ENCODE measurements around the gene COL5A1. TPM values are rescaled to one million over a fixed set of nuclear protein-coding genes. Genes with fewer than 3 reads are reported as not detected.

COL5A1 gene
- polyA plus RNA-seq, 3 donors from 2014 or later: not detected

DNA sequence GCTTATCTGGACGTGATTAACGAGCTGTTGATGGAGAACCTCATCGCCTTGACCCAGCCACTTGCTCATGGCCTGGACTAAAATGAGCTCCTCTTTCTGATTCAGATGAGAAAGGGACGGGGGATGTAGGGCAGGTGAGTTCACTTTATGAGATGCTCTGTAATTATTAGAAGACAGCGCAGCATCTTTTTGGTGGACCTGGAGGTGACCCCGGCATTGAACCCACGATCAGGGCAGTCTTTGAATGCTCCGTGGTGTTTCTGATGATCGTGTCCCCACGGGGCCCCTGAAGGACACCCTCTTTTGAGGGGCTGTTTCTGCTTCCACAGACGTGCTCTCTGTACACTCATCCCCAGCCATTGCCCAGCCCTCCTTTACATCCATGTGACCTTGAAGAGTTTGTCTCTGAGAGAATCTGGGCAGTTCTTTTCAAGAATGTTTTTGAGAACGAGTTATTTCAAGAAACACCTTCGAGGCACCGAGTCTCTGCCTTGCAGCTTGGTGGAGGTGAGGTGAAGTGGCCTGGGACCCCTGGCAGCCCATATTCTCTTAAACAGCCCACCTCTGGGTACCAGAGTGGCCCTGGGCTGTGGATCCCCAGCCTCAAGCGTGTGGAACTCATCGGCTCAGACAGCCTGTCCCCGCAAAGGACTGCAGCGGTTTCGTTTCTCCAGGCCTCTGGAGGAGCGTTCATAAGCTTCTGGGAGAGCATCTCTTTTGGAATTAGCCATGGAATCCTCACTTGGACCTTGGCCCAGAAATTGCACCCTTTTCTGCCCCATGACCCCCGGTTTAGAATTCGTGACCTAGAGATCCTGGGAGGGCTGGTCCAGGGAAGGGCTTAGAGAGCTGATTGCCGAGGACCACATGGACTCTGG is 50.3 kb downstream of the COL5A1 start:
- Mint-ChIP-seq H3K4me3 (no peak overlapping the region), H3K4me1 (peaks cover 0 to 2% of the 10 kb centered on the region in 2 donors), H3K36me3 (no peaks in the 10 kb centered on the region), H3K27me3 (ENCODE audit: low read depth in 3 of 3) (peaks cover 0 to 1% (median 0%) of the 10 kb centered on the region in 3 donors), H3K27ac (no peak overlapping the region), H3K9me3 (no peaks in the 10 kb centered on the region)
- no peak for DNase-seq

DNA sequence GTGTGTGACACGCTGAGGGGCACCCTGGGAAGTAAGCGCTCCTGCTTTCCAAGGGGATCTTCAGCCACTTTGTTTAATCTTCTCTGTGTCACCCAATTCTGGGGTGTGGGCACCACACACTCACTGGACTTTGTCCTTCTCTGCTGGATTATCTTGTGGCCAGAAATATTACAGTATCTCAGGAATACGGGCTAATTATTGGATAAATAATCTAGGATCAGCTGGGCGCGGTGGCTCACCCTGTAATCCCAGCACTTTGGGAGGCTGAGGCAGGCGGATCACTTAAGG is 50.9 kb downstream of the COL5A1 start:
- Mint-ChIP-seq H3K27me3 (ENCODE audit: low read depth in 3 of 3) (peaks cover 0 to 1% (median 0%) of the 10 kb centered on the region in 3 donors), H3K36me3 (no peaks in the 10 kb centered on the region), H3K27ac (peak overlapping the region in 1 of 6 donors; percentile 19), H3K9me3 (no peaks in the 10 kb centered on the region), H3K4me3 (no peak overlapping the region), H3K4me1 (peaks cover 0 to 2% of the 10 kb centered on the region in 2 donors)
- no peak for DNase-seq

GRCh38 chr9:134693011-134693410 is 51.4 kb downstream of the COL5A1 start:
- DNase-seq: no peak
- Mint-ChIP-seq H3K27ac (no peak overlapping the region), H3K4me3 (no peak overlapping the region), H3K36me3 (no peaks in the 10 kb centered on the region), H3K27me3 (ENCODE audit: low read depth in 3 of 3) (peaks cover 0 to 1% (median 0%) of the 10 kb centered on the region in 3 donors), H3K4me1 (peaks cover 0 to 2% of the 10 kb centered on the region in 2 donors), H3K9me3 (no peaks in the 10 kb centered on the region)

DNA sequence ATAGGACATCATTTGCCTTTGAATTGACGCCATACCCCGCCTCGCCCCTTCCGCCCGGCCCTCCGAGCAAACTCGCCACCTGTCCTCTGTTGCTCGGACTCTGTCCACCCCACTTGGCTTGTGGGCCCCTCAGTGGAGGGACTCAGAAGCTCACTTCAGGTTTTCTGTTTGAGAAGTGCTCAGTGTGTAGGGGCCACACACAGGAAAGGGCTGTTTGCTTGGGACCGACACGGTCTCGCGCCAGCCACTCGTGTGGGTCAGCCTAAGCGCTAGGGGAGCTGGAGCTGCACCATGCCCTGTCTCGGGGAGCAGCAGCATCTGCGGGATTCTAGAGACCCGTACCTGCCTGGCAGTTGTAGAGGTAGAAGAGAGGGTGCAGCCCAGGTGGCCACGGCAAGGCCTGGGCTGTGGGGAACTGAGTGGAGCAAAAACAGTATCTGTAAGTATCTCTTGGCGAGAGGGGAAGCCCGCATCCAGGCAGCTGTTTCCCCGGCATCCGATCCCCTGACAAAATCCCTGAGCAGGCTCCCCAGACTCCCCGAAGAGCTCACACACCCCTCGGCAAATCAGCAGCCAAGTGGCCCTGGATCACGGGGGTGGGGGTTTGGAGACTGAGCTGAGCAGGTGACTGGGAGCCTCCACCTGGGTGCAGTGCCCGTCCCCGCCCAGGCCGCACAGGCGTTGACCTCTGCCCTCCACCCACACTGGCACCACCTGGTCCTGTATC is 52.2 kb downstream of the COL5A1 start:
- Mint-ChIP-seq H3K4me3 (no peak overlapping the region), H3K36me3 (no peaks in the 10 kb centered on the region), H3K4me1 (peaks cover 0 to 2% of the 10 kb centered on the region in 2 donors), H3K27me3 (ENCODE audit: low read depth in 3 of 3) (peaks cover 0 to 1% (median 0%) of the 10 kb centered on the region in 3 donors), H3K27ac (no peak overlapping the region), H3K9me3 (no peaks in the 10 kb centered on the region)
- DNase-seq: no peak

DNA sequence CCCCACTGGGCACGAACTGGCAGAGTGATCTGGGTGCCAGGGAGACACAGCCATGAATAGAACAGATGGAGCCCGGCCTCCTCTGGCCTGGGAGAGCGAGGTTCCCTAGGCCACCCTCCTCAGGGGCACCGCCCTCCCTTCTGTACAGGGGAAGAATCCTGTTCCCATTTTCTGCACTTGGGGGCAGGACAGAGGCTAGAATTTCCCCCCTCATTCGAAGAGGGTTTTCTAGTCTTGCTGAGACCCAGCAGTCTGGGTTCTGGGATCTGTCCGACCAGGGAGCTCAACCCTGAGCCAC is 52.7 kb downstream of the COL5A1 start:
- Mint-ChIP-seq H3K27me3 (ENCODE audit: low read depth in 3 of 3) (peaks cover 0 to 1% (median 0%) of the 10 kb centered on the region in 3 donors), H3K4me3 (no peak overlapping the region), H3K9me3 (no peaks in the 10 kb centered on the region), H3K36me3 (no peaks in the 10 kb centered on the region), H3K27ac (no peak overlapping the region), H3K4me1 (peaks cover 0 to 2% of the 10 kb centered on the region in 2 donors)
- DNase-seq: no peak

DNA sequence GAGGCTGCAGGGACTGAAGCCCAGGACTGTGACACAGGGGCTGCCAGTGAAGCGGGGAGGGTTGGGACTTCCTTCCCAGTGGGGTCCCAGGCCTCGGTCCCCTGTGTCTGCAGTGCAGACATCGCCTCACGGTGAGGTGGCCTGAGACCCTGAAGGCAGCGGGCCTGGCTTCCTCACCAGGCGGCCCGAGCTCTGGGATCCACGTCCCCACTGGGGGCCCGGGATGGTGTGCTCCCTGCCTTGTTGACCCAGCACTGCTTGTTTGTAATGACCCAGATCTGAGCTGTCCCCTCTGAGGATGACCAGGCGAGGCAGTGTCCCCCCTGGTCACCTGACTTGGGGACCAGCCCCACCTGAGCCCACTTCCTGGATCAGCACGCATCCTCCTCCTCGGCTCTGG is 53.1 kb downstream of the COL5A1 start:
- Mint-ChIP-seq H3K4me1 (peaks cover 0 to 2% of the 10 kb centered on the region in 2 donors), H3K36me3 (no peaks in the 10 kb centered on the region), H3K9me3 (no peaks in the 10 kb centered on the region), H3K27me3 (ENCODE audit: low read depth in 3 of 3) (peaks cover 0 to 1% (median 0%) of the 10 kb centered on the region in 3 donors), H3K4me3 (no peak overlapping the region), H3K27ac (no peak overlapping the region)
- no peak for DNase-seq

DNA sequence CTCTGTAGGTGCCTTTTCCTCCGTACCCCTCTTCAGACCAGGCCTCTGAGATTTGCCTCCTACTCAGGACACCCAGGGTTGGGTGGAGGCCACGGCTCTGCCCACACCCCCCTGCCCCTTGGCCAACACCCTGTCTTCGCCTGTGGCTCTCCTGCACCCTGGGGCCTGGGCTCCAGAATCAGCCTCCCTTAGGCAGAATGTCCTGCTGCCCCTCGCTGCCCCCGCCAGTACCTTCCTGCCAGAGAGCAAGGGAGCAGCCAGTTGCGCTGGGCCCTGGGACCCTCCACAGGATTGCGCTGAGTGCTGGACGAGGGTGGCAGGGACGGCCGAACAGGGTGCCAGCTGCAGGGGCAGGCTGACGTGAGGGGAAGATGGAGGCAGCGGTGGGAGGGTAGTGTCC is 53.5 kb downstream of the COL5A1 start:
- H3K4me1 Mint-ChIP-seq: peaks cover 0 to 2% of the 10 kb centered on the region in 2 donors
- no peak for DNase-seq
- no peak overlapping the region for H3K4me3 Mint-ChIP-seq
- no peaks in the 10 kb centered on the region for H3K36me3 Mint-ChIP-seq
- no peaks in the 10 kb centered on the region for H3K9me3 Mint-ChIP-seq
- H3K27ac Mint-ChIP-seq: no peak overlapping the region
- peaks cover 0 to 1% (median 0%) of the 10 kb centered on the region in 3 donors for H3K27me3 Mint-ChIP-seq (ENCODE audit: low read depth in 3 of 3)

DNA sequence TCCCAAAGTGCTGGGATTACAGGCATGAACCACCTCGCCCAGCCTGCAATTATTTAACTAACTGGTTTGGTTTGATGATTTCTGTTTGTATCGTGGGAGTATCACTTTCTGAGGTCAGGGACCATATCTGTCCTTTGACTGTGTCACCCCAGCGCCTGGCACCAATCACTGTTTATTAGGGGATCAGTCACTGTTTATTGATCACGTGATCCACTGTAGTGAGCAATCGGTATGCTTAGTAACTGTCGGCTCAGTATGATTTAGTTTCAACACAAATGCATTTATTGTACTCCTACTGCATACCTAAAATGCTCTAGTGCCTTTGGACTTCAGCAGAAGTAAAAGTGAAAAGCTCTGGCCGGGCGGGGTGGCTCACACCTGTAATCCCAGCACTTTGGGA is 54.8 kb downstream of the COL5A1 start:
- Mint-ChIP-seq H3K4me1 (peaks cover 0 to 2% of the 10 kb centered on the region in 2 donors), H3K27me3 (ENCODE audit: low read depth in 3 of 3) (no peaks in the 10 kb centered on the region), H3K36me3 (no peaks in the 10 kb centered on the region), H3K27ac (no peak overlapping the region), H3K9me3 (no peaks in the 10 kb centered on the region), H3K4me3 (no peak overlapping the region)
- no peak for DNase-seq

GRCh38 chr9:134698111-134698510 is 56.5 kb downstream of the COL5A1 start:
- H3K36me3 Mint-ChIP-seq: no peaks in the 10 kb centered on the region
- no peak for DNase-seq
- peaks cover 0 to 2% (median 0%) of the 10 kb centered on the region in 3 donors for H3K27me3 Mint-ChIP-seq (ENCODE audit: low read depth in 3 of 3)
- H3K4me3 Mint-ChIP-seq: no peak overlapping the region
- H3K4me1 Mint-ChIP-seq: peaks cover 0 to under 1% of the 10 kb centered on the region in 2 donors
- no peak overlapping the region for H3K27ac Mint-ChIP-seq
- no peaks in the 10 kb centered on the region for H3K9me3 Mint-ChIP-seq

- DNase-seq: peak; percentile 20 to 33 (median 25)
- Mint-ChIP-seq H3K4me3 (no peak overlapping the region), H3K36me3 (no peaks in the 10 kb centered on the region), H3K27ac (no peak overlapping the region), H3K27me3 (ENCODE audit: low read depth in 3 of 3) (peaks cover 0 to 4% (median 0%) of the 10 kb centered on the region in 3 donors), H3K9me3 (no peaks in the 10 kb centered on the region), H3K4me1 (no peaks in the 10 kb centered on the region)
Observed at GRCh38 chr9:134698587-134699342, 57.2 kb downstream of the COL5A1 start.

- Mint-ChIP-seq H3K4me1 (no peaks in the 10 kb centered on the region), H3K4me3 (no peak overlapping the region), H3K27me3 (ENCODE audit: low read depth in 3 of 3) (peaks cover 0 to 4% (median 0%) of the 10 kb centered on the region in 3 donors), H3K27ac (no peak overlapping the region), H3K36me3 (no peaks in the 10 kb centered on the region), H3K9me3 (no peaks in the 10 kb centered on the region)
- no peak for DNase-seq
Observed at GRCh38 chr9:134699343-134699740, 57.7 kb downstream of the COL5A1 start.

DNA sequence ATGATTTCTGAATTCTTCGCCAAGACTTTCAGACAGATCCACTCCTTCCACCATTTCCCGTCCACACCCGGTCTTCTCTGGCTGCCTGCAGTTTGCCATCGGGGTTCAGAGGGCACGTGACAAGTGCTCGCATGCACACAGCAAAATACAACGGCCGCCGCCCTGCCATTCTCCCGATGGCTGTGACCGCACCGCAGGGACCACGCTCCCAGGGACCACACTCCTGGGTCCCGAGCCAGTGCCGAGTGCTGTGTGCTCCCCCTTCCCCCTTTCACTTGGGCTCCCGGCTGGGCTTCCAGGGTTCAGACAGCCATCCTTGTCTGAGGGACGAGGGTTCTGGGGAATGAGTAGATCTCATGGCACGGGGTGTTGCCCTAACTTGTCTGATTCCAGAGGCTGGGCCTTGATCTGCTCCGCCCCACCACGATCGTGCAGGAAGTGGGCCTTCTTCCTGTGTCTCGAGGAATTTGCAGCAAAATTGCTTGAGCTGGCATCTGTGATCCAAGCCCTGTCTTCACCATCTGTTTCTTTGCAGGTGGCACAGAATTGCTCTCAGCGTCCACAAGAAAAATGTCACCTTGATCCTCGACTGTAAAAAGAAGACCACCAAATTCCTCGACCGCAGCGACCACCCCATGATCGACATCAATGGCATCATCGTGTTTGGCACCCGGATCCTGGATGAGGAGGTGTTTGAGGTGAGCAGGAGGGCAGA is 59.2 kb downstream of the COL5A1 start:
- no peak for DNase-seq
- H3K9me3 Mint-ChIP-seq: no peaks in the 10 kb centered on the region
- H3K4me3 Mint-ChIP-seq: no peak overlapping the region
- H3K4me1 Mint-ChIP-seq: no peaks in the 10 kb centered on the region
- no peaks in the 10 kb centered on the region for H3K36me3 Mint-ChIP-seq
- no peak overlapping the region for H3K27ac Mint-ChIP-seq
- H3K27me3 Mint-ChIP-seq (ENCODE audit: low read depth in 3 of 3): peaks cover 0 to 4% (median 0%) of the 10 kb centered on the region in 3 donors

DNA sequence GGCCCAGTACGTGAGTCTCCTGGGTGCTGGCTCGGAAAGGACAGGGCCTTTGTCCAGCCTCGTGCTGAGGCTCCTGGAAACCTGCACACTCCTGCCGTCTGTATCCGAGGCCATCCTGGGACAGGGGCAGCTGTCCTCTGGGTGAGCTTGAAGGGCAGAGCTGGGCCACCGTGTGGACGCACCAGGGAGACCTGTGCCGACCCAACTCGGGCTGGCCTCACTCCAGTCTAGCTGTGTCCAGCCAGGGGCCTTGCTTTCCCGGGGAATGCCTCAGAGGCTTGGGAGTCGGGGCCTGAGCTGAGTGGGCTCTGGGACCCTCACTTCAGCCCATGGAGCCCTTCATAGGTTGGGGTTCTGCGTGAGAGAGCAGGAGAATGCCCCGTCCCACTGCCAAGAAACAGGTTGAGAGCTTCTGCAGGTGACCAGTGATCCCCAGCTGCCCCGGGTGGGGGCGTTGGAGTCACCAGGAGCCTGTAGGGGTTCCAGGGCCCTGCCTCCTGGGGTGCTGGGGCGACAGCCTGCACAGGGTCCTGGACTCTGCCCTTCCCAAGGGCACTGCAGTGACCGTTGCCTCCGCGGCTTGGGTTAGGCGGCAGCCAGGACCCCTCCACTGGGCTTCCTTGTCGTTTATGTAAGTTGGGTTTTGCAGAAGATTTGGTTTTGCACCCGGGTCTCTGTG is 60.1 kb downstream of the COL5A1 start:
- no peaks in the 10 kb centered on the region for H3K36me3 Mint-ChIP-seq
- no peaks in the 10 kb centered on the region for H3K4me1 Mint-ChIP-seq
- no peak overlapping the region for H3K27ac Mint-ChIP-seq
- no peaks in the 10 kb centered on the region for H3K9me3 Mint-ChIP-seq
- no peak for DNase-seq
- H3K27me3 Mint-ChIP-seq (ENCODE audit: low read depth in 3 of 3): peaks cover 0 to 4% (median 0%) of the 10 kb centered on the region in 3 donors
- no peak overlapping the region for H3K4me3 Mint-ChIP-seq
